IPS-15b (cell line): Measurements from ENCODE around the gene DAO.

Source experiments
- H3K27me3 ChIP-seq: one replicate; pipeline ENCODE4 v1.6.1; 2013; ENCODE audit warnings: low read length; ENCODE audit not compliant: control insufficient read depth, insufficient read depth
- H3K36me3 ChIP-seq: one replicate; pipeline ENCODE4 v1.6.1; 2013; ENCODE audit warnings: low read length; ENCODE audit not compliant: control insufficient read depth, insufficient read depth
- H3K4me1 ChIP-seq: one replicate; pipeline ENCODE4 v1.6.1; 2013; ENCODE audit warnings: mild to moderate bottlenecking, low read length; ENCODE audit not compliant: control insufficient read depth, insufficient read depth
- H3K4me3 ChIP-seq: one replicate; pipeline ENCODE4 v1.5.1; 2013; ENCODE audit warnings: low read depth, low read length
- H3K9ac ChIP-seq: one replicate; pipeline ENCODE4 v1.6.1; 2013; ENCODE audit warnings: low read depth, mild to moderate bottlenecking, low read length
- H3K9me3 ChIP-seq: one replicate; pipeline ENCODE4 v1.6.1; 2013; ENCODE audit warnings: mild to moderate bottlenecking, low read length; ENCODE audit not compliant: control insufficient read depth, insufficient read depth

The DAO gene

DNA sequence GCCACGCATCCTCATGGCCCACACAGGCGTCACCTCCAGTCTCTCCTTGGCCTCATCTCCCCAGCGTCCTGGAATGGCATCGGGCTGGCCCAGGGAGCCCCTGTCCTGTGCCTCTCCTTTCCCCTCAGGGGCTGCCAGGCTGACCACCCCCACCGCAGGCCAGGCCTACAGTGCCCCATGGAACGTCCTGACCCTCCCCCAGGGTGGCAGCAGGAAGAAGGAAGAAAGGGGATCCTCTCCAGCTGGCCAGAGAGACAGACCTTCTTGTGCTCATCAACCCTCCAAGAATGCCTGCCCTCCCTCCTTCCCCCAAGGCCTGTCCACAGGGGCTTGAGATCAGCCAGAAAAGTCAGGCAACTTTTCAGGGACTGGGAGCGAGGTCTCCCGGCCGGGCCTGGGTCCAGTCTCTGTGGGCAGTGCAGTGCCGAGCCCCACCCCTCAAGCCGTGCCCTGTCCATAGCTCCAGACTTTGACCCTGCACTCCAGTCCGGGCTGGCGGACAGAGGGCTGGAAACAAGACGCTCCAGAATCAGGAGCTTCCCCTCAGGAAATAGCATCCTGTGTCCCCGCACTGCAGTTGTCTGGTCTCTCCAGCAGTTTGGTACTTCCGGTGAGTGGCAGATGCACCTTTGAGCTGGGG, at the start of gene DAO:
Gene DAO (plus strand): TSS at position 478 of the 640 bp plus-strand sequence. CDS start 4,915 bp downstream, outside the sequence.
- Histone ChIP-seq H3K27me3 (no peaks in the 10 kb centered on the region), H3K4me1 (no peaks in the 10 kb centered on the region), H3K9me3 (no peaks in the 10 kb centered on the region), H3K9ac (no peak within 1 kb of the TSS), H3K4me3 (no peak within 1 kb of the TSS), H3K36me3 (no peaks in the 10 kb centered on the region)

DNA sequence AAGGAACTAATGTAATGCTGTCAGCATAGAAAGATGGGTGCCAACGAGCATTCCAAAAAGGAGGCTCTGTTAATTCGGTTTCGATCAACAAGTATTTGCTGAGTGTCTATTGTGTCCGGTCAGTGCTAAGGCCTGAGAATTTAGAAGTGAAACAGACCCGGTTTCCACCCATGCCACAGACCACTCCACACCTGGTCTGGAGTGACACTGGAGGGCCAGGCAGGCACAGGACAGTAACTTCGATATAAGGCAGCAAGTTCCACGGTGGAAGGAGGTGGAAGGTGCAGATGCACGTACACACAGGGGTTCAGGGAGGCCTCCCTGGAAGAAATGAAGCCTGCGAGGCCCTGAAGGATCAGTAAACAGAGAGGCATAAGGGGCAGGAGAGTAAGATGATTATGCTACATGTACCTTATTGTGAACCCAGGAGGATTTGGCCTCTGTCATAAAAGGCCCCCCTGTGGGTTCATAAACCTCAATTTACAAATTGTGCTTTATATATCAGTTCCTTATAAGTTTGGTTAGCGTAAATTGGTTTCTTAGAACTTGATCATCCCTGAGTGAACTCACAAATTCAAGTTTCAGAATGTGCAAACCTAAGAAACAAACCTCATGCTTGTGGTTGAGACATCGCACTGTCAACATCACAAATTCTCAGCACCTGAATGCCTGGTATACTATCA, 48.4 kb upstream of the DAO start:
- Histone ChIP-seq H3K4me3 (no peak overlapping the region), H3K36me3 (peaks cover 5% of the 10 kb centered on the region), H3K4me1 (peaks cover 2% of the 10 kb centered on the region), H3K9me3 (no peaks in the 10 kb centered on the region), H3K9ac (no peak overlapping the region), H3K27me3 (no peaks in the 10 kb centered on the region)

DNA sequence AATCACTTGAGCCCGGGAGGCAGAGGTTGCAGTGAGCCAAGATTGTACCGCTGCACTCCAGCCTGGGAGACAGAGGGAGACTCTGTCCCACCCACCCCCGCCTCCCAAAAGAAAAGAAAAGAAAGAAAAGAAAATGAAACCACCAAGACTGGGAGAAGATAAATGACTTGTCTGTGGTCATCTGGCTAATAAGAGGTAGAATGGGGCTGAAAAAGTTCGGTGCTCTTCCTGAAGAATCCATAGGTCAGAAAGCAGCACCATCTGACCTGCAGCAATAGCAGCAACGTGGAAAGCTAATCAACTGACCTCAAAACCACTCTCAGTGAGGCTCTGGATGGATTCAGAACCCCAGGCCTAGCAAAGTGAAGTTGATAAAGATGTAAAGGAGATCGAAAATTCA, 47.7 kb upstream of the DAO start:
- Histone ChIP-seq H3K27me3 (no peaks in the 10 kb centered on the region), H3K4me3 (no peak overlapping the region), H3K4me1 (no peaks in the 10 kb centered on the region), H3K9me3 (no peaks in the 10 kb centered on the region), H3K36me3 (peaks cover 5% of the 10 kb centered on the region), H3K9ac (no peak overlapping the region)

DNA sequence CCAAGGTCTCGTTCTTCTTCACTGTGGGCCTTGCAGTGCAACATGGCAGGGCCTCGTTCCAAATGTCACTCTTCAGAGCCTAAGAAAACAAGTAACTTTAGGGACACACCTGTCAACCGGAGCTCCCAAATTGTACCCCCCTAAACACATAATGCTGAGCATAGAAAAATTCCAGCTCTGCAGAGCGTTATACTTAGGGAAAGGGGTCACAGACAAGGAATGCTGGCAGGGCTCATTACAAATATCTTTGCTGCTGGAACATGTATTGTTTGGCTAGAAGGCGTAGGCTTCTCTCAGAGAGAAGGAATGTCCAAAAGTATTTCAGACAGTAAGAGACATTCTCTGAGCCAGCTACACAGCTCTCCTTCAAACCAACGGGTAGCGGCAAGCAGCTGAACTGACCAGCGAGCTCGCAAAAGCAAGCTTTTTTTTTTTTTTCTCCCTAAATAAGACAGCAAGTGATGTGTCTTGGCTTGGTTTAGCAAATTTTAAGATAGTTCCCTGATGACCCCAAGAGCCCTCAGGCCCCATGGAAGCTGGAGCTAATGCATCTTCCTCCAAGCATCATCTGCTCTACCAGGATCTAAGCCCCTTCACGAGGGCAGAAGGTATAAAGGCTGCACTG, 47.0 kb upstream of the DAO start:
- Histone ChIP-seq H3K9me3 (no peaks in the 10 kb centered on the region), H3K27me3 (no peaks in the 10 kb centered on the region), H3K36me3 (peaks cover 5% of the 10 kb centered on the region), H3K4me1 (no peaks in the 10 kb centered on the region), H3K9ac (no peak overlapping the region), H3K4me3 (no peak overlapping the region)

DNA sequence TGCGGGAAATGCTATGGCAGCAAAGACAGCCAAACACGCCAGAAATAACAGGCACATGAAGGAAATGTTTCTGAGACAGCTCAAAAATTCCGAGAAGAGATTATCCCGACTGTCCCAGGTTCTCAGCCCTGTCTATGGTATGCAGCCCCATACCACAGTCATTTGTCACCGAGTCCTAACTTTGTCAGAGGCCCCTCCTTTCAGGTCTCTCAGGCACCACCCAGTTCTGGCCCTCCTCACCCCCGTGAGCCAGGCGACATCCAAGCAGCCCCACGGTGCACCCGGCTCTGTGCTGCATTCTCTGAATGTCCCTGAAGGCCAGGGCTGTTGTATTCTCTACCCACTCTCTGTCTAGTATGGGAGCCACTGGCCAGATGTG, 46.5 kb upstream of the DAO start:
- H3K4me3 ChIP-seq, result no peak overlapping the region
- no peaks in the 10 kb centered on the region for H3K9me3 ChIP-seq
- H3K9ac ChIP-seq, result no peak overlapping the region
- no peaks in the 10 kb centered on the region for H3K27me3 ChIP-seq
- no peaks in the 10 kb centered on the region for H3K4me1 ChIP-seq
- peaks cover 5% of the 10 kb centered on the region for H3K36me3 ChIP-seq

DNA sequence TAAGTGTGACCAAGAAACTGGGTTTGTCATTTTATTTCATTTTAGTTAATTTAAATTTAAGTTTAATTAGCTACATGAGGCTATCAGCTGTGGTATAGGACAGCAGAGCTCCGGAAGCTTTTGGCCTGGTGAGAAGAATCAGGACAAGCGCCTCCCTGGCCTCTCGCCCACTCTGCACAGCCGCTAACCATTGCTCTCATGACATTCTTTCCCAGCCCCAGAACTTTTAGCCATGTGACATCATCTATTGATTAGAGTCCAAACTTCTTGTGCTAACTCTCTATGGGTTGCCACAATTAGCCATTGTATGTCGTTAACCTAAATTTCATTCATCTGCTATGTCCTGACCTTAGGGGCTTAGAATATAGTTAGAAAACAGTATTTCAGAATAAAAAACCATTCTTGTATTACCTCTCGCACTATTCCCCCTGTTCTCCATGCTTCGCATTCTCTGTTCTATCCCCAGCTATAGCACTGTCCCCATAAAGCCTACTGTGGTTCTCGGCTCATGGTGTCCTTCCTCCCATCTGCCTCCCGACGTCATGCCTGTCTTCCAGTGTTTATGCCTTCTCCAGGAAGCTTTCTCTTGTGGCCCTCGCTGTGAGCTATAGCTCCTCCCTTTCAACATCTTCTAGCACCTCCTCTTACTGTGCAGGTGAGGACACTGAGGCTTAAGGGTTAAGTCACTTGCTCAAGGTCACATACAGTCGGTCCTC, 46.0 kb upstream of the DAO start:
- H3K4me3 ChIP-seq, result no peak overlapping the region
- no peaks in the 10 kb centered on the region for H3K27me3 ChIP-seq
- no peak overlapping the region for H3K9ac ChIP-seq
- no peaks in the 10 kb centered on the region for H3K4me1 ChIP-seq
- H3K9me3 ChIP-seq, result no peaks in the 10 kb centered on the region
- H3K36me3 ChIP-seq, result peaks cover 5% of the 10 kb centered on the region

DNA sequence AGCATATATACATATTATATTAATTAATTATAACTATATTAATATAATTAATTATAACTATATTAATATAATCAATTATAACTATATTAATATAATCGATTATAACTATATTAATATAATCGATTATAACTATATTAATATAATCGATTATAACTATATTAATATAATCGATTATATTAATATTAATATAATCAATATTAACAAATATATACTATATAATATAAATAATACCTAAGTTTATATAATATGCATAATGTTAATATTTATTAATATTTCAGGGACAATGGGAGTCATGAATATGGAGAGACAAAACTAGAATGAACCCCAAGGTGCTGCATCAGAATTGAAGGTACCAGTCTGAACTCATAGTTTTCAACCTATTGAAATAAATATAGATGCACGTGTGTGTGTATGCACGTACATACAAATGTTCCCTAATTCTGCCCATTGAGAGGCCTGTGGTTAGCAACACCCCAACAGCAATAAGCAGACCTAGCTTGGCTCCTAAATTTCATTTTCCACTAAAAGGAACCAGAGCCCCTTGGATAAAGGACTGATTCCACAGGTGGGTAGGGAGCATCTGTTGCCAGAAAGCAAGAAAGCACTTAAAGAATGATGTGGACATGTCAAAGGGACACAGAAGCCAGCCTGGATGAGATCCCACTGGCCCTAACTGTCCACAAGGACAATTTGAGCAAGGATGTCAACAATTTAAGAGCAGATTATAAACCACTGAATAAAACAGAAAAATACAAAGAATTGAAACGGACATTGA, 43.8 kb upstream of the DAO start:
- peaks cover 5% of the 10 kb centered on the region for H3K36me3 ChIP-seq
- no peaks in the 10 kb centered on the region for H3K27me3 ChIP-seq
- H3K4me3 ChIP-seq, result no peak overlapping the region
- peaks cover 2% of the 10 kb centered on the region for H3K4me1 ChIP-seq
- H3K9me3 ChIP-seq, result no peaks in the 10 kb centered on the region
- no peak overlapping the region for H3K9ac ChIP-seq

DNA sequence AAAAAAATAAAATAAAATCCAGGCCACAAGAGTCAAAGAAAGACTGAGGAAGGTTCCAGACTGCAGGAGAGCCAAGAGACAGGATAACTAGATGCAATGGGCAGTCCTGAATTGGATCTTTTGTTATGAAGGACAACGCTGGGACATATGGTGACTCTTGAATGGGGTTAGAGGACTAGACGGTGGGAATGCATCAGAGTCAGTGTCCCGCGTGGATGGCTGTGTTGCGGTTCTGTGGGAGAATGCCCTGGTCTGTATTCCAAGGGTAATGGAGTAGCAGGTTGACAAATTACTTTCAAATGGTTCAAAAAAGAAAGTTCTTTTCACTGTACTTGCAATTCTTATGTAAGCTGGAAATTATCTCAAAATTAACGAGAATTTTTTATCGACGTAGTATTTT, 42.7 kb upstream of the DAO start:
- Histone ChIP-seq H3K9ac (no peak overlapping the region), H3K4me1 (peaks cover 3% of the 10 kb centered on the region), H3K9me3 (no peaks in the 10 kb centered on the region), H3K36me3 (peaks cover 5% of the 10 kb centered on the region), H3K27me3 (no peaks in the 10 kb centered on the region), H3K4me3 (no peak overlapping the region)

DNA sequence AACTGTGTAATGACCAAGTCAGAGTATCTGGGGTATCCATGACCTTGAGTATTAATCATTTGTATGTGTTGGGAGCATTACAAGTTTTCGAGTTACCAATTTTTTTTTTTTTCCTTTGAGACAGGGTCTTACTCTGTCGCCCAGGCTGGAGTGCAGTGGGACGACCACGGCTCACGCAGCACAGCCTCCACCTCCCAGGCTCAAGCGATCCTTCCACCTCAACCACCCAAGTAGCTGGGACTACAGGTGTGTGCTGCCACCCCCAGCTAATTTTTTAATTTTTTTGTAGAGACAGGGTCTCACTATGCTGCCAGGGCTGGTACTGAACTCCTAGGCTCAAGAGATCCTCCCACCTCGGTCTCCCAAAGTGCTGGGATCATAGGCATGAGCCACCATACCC, 42.2 kb upstream of the DAO start:
- peaks cover 5% of the 10 kb centered on the region for H3K36me3 ChIP-seq
- peaks cover 3% of the 10 kb centered on the region for H3K4me1 ChIP-seq
- H3K9me3 ChIP-seq, result no peaks in the 10 kb centered on the region
- H3K27me3 ChIP-seq, result no peaks in the 10 kb centered on the region
- H3K4me3 ChIP-seq, result no peak overlapping the region
- no peak overlapping the region for H3K9ac ChIP-seq

DNA sequence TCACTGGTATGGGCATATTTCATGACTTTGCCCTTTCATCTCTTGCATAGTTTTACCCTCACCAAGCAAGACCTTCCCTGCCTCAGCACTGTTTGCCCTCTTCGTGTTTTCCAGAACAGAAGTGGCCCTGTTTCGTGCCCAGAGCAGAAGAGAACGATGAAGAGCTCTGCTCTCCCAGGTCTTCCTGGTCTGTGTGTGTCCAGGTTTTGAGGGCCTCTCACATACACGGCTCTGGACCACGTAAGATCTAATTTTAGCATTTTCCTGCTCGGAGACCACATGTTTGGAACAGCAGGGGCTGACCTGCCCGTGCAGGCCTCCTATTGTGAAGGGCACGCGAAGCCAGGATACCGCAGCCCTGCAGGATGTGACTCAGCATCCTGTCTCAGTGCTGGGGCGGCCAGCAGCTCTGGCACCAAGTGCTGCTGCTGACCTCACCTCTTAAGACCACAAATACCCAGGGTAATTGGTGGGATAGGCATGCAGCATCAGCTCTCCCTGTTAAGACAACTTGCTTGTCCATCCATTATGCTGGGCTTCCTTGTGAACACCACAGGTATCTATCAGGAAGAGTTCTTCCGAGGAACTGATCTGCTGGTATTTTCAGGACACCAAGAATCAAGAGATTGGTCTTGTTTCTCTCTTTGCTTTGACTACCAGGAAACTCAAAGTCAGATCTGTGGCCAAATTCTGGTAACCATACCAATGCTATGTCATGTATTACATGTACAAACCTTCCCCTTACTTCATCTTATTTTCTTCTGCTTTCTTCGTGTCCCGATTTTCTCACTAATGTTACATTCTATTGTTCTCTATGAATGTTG, 41.5 kb upstream of the DAO start:
- no peak overlapping the region for H3K4me3 ChIP-seq
- no peaks in the 10 kb centered on the region for H3K27me3 ChIP-seq
- no peaks in the 10 kb centered on the region for H3K9me3 ChIP-seq
- H3K4me1 ChIP-seq, result peaks cover 3% of the 10 kb centered on the region
- peaks cover 5% of the 10 kb centered on the region for H3K36me3 ChIP-seq
- no peak overlapping the region for H3K9ac ChIP-seq
